Suprapubic skin (tissue), 4 donors: ENCODE data around the gene RRM1.

ENCODE experiments used
- POLR2A ChIP-seq, 2 donors: fragments of 450-650 bp; IDR thresholded peaks; one replicate each; pipeline ENCODE4 v1.6.1; 2017; ENCODE audit warnings: antibody characterized with exemption in 2 of 2, mild to moderate bottlenecking in 2 of 2, moderate library complexity in 2 of 2
- POLR2AphosphoS5 ChIP-seq, 3 donors: sonication (generic); formaldehyde crosslinking; IDR thresholded peaks; one replicate each; pipeline ENCODE4 v1.6.1; 2017; ENCODE audit warnings: antibody characterized with exemption in 3 of 3
- TF ChIP-seq, protein P1 (sequence below), 2 donors: fragments of 200-600 bp in 1 of 2; fragments of 450-650 bp in 1 of 2; sonication (generic) in 1 of 2; IDR thresholded peaks; one replicate each; pipeline ENCODE4 v1.5.1; 2016 to 2019; ENCODE audit warnings: antibody characterized with exemption in 2 of 2, mild to moderate bottlenecking in 1 of 2, moderate library complexity in 1 of 2

- TF ChIP-seq, protein P1, sequence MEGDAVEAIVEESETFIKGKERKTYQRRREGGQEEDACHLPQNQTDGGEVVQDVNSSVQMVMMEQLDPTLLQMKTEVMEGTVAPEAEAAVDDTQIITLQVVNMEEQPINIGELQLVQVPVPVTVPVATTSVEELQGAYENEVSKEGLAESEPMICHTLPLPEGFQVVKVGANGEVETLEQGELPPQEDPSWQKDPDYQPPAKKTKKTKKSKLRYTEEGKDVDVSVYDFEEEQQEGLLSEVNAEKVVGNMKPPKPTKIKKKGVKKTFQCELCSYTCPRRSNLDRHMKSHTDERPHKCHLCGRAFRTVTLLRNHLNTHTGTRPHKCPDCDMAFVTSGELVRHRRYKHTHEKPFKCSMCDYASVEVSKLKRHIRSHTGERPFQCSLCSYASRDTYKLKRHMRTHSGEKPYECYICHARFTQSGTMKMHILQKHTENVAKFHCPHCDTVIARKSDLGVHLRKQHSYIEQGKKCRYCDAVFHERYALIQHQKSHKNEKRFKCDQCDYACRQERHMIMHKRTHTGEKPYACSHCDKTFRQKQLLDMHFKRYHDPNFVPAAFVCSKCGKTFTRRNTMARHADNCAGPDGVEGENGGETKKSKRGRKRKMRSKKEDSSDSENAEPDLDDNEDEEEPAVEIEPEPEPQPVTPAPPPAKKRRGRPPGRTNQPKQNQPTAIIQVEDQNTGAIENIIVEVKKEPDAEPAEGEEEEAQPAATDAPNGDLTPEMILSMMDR (IDR thresholded peaks at IDR 0.05) = peak; percentile 64 to 87
- no peak for TF ChIP-seq POLR2A (IDR thresholded peaks at IDR 0.05)
- no peak for TF ChIP-seq POLR2AphosphoS5 (IDR thresholded peaks at IDR 0.05)
Measured at GRCh38 chr11:4072668-4073285, 21.8 kb upstream of the RRM1 start.
